Testis (tissue), 2 donors: Measurements from ENCODE around the gene TESMIN.

ENCODE experiments used
- POLR2A ChIP-seq: fragments of 450-650 bp; IDR thresholded peaks from one replicate; pipeline ENCODE4 v1.6.1; 2017; ENCODE audit warnings: antibody characterized with exemption, mild to moderate bottlenecking, moderate library complexity
- TF ChIP-seq, protein P1 (sequence below), 3 experiments: fragments of 450-650 bp in 2 of 3; fragments of 200-600 bp in 1 of 3; sonication (generic) in 1 of 3; IDR thresholded peaks; one replicate each; pipeline ENCODE4 v1.5.1; 2016 to 2019; ENCODE audit warnings: antibody characterized with exemption in 3 of 3, mild to moderate bottlenecking in 2 of 3, moderate library complexity in 1 of 3

DNA sequence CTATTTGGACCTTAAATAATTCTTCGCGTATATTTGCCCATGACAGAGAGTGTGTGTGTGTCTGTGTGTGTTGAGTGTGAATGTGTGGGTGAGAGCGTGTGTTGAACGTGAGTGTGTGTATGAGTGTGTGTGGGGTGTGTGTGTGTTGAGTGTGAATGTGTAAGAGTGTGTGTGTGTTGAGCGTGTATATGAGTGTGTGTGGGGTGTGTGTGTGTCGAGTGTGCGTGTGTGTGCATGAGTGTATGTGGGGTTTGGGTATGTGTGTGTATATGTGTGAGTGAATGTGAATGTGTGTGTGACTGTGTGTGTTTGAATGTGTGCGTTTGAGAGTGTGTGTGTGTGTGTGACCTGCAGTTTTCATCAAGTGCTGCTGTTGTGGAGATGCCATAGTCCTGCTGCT is 40.2 kb downstream of the TESMIN start:
- TF ChIP-seq, protein P1, sequence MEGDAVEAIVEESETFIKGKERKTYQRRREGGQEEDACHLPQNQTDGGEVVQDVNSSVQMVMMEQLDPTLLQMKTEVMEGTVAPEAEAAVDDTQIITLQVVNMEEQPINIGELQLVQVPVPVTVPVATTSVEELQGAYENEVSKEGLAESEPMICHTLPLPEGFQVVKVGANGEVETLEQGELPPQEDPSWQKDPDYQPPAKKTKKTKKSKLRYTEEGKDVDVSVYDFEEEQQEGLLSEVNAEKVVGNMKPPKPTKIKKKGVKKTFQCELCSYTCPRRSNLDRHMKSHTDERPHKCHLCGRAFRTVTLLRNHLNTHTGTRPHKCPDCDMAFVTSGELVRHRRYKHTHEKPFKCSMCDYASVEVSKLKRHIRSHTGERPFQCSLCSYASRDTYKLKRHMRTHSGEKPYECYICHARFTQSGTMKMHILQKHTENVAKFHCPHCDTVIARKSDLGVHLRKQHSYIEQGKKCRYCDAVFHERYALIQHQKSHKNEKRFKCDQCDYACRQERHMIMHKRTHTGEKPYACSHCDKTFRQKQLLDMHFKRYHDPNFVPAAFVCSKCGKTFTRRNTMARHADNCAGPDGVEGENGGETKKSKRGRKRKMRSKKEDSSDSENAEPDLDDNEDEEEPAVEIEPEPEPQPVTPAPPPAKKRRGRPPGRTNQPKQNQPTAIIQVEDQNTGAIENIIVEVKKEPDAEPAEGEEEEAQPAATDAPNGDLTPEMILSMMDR (IDR thresholded peaks at IDR 0.05), result no peak
- TF ChIP-seq POLR2A, result no peak
